WTC11 (cell line): ENCODE results near the gene PANK4. TPM values are rescaled to one million over a fixed set of nuclear protein-coding genes. Genes with fewer than 3 reads are reported as not detected.

Experiments used
- ATAC-seq: fragments of 200-7000 bp; cut with Tn5 transposase; 2 replicates; pipeline ENCODE4 v1.10.0; 2021; ENCODE audit warnings: mild to moderate bottlenecking, moderate library complexity
- CTCF ChIA-PET: fragments of 300-600 bp; sonication (Branson Sonifier 250); formaldehyde crosslinking; loops from one replicate; lab custom pipeline; 2021; ENCODE audit warnings: antibody characterized with exemption; lab: Charles Lee
- POLR2A ChIA-PET: fragments of 350-600 bp; sonication (Branson Sonifier 250); formaldehyde crosslinking; loops from one replicate; lab custom pipeline; 2021; ENCODE audit warnings: antibody characterized with exemption; lab: Charles Lee
- DNase-seq: peaks from one replicate; pipeline ENCODE4 v3.0.0; 2021; ENCODE audit warnings: low spot score
- H3K27ac Mint-ChIP-seq: 2 replicates; pipeline ENCODE4 v1.8.0; 2021; ENCODE audit warnings: mixed read lengths
- H3K27me3 Mint-ChIP-seq: 2 replicates; pipeline ENCODE4 v1.8.0; 2021; ENCODE audit warnings: low read depth, mild to moderate bottlenecking, moderate library complexity, mixed read lengths
- H3K36me3 Mint-ChIP-seq: 2 replicates; pipeline ENCODE4 v1.8.0; 2021; ENCODE audit warnings: mixed read lengths
- H3K4me1 Mint-ChIP-seq: 2 replicates; pipeline ENCODE4 v1.8.0; 2022; ENCODE audit warnings: mixed read lengths
- H3K4me3 Mint-ChIP-seq: 2 replicates; pipeline ENCODE4 v1.8.0; 2021; ENCODE audit warnings: mild to moderate bottlenecking, moderate library complexity, mixed read lengths
- H3K9me3 Mint-ChIP-seq: 2 replicates; pipeline ENCODE4 v1.8.0; 2021; ENCODE audit warnings: mixed read lengths
- GABPB1 ChIP-seq: sonication (generic); formaldehyde crosslinking; IDR thresholded peaks from 2 replicates; pipeline ENCODE4 v1.8.1; 2023; ENCODE audit warnings: mild to moderate bottlenecking, missing genetic modification reagents
- GRHL2 ChIP-seq: fragments of 250-450 bp; sonication (Bioruptor Pico); IDR thresholded peaks from 2 replicates; pipeline ENCODE4 v1.8.0; 2022; ENCODE audit warnings: mild to moderate bottlenecking, moderate library complexity; ENCODE audit not compliant: insufficient replicate concordance, severe bottlenecking
- NFATC4 ChIP-seq: fragments of 250-450 bp; sonication (Bioruptor Pico); IDR thresholded peaks from 2 replicates; pipeline ENCODE4 v1.9.0; 2021; ENCODE audit warnings: mild to moderate bottlenecking
- OVOL2 ChIP-seq: fragments of 250-450 bp; sonication (Bioruptor Pico); IDR thresholded peaks from 2 replicates; pipeline ENCODE4 v1.9.0; 2021; ENCODE audit warnings: mild to moderate bottlenecking, borderline replicate concordance
- ZNF219 ChIP-seq: sonication (generic); formaldehyde crosslinking; IDR thresholded peaks from 2 replicates; pipeline ENCODE4 v1.8.0; 2023; ENCODE audit warnings: missing genetic modification reagents, mild to moderate bottlenecking, borderline replicate concordance
- ZNF416 ChIP-seq: fragments of 250-450 bp; sonication (Bioruptor Pico); IDR thresholded peaks from 2 replicates; pipeline ENCODE4 v1.9.0; 2021; ENCODE audit warnings: mild to moderate bottlenecking, inconsistent platforms
- ZNF423 ChIP-seq: fragments of 250-450 bp; sonication (Bioruptor Pico); IDR thresholded peaks from 2 replicates; pipeline ENCODE4 v2.1.2; 2022; ENCODE audit warnings: mild to moderate bottlenecking, moderate library complexity
- total RNA-seq: library from RNA; stranded (reverse); gene quantifications from 3 replicates; pipeline ENCODE4 v1.2.3, GENCODE V29; 2021
- TF ChIP-seq, protein P1 (sequence below): fragments of 250-450 bp; sonication (Bioruptor Pico); IDR thresholded peaks from 2 replicates; pipeline ENCODE4 v2.1.2; 2022; ENCODE audit warnings: mild to moderate bottlenecking, moderate library complexity
- TF ChIP-seq, protein P2 (sequence below): fragments of 250-450 bp; sonication (Bioruptor Pico); IDR thresholded peaks from 2 replicates; pipeline ENCODE4 v1.9.0; 2021; ENCODE audit warnings: mild to moderate bottlenecking
- TF ChIP-seq, protein P3 (sequence below): fragments of 200-600 bp; IDR thresholded peaks from 2 replicates; pipeline ENCODE4 v1.8.0; 2022; ENCODE audit warnings: antibody characterized with exemption
- TF ChIP-seq, protein P4 (sequence below): sonication (generic); formaldehyde crosslinking; IDR thresholded peaks from 2 replicates; pipeline ENCODE4 v1.8.0; 2023; ENCODE audit warnings: missing genetic modification reagents, mild to moderate bottlenecking, borderline replicate concordance
- TF ChIP-seq, protein P5 (sequence below): sonication (generic); formaldehyde crosslinking; IDR thresholded peaks from 2 replicates; pipeline ENCODE4 v1.8.1; 2022; ENCODE audit warnings: mild to moderate bottlenecking, moderate library complexity, missing genetic modification reagents
- TF ChIP-seq, protein P6 (sequence below): sonication (generic); formaldehyde crosslinking; IDR thresholded peaks from 2 replicates; pipeline ENCODE4 v1.8.1; 2023; ENCODE audit warnings: mild to moderate bottlenecking, missing genetic modification reagents, borderline replicate concordance
- TF ChIP-seq, protein P7 (sequence below): fragments of 250-450 bp; sonication (Bioruptor Pico); IDR thresholded peaks from 2 replicates; pipeline ENCODE4 v1.8.0; 2021; ENCODE audit warnings: mild to moderate bottlenecking
- TF ChIP-seq, protein P8 (sequence below): sonication (generic); formaldehyde crosslinking; IDR thresholded peaks from 2 replicates; pipeline ENCODE4 v1.8.0; 2022; ENCODE audit warnings: missing genetic modification reagents

The PANK4 gene
- total RNA-seq, 1 experiment from 2014 or later: 52.5 TPM

DNA sequence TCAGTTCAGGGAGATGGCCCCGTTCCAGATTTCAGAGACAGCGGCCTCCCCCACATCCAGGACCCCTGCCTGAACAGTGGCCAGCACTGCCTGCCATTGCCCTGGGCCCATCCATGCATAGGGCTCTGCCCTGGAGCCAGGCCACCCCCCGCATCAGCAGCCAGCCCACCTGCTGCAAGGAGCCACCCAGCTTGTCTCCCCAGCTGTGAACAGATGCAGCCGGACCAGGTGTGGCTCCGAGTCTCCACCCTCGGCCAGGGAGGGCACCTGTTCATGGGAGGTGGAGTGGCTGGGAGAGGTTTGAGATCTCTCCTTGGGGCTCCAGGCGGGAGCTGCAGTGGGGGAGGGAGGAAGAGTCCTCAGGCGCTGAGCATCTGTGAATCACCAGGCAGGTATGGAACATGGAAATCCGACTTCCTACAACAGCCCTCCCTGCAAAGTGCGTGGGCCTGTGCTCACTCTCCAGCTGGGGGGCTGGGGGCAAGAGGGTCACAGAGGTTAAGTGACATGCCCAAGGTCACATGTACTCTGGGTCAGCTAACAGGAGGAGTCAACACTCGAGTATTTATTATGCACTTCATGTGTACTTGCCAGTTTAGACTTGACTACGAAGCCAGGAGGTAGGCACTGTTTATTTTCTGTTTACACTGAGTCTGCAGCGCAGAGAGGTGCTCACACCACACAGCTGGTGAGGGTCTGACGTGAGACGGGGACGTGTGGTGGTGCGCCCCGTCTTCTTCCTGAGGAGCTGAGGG lies 8.5 kb upstream of the PANK4 start:
- peaks cover 9% of the 10 kb centered on the region for H3K4me1 Mint-ChIP-seq
- H3K4me3 Mint-ChIP-seq: no peak overlapping the region
- DNase-seq (no peak), ATAC-seq (peak; percentile 5; the same call in 1 of the 2 replicates)
- TF ChIP-seq GABPB1 (CRISPR knock-in tag) (no peak), ZNF416 (no peak), ZNF423 (CRISPR knock-in tag) (0 out of 2 replicates have a peak, but pooled peaks have one; percentile 31)
- H3K36me3 Mint-ChIP-seq: no peaks in the 10 kb centered on the region
- POLR2A ChIA-PET: no interaction called here
- peak overlapping the region; percentile 89 for H3K27ac Mint-ChIP-seq
- H3K9me3 Mint-ChIP-seq: no peaks in the 10 kb centered on the region
- CTCF ChIA-PET: interaction anchor here (0.8 to 2.3 kb wide), 7 partner anchors 9 to 328 kb away, joined by 3 to 14 read pairs (median 6); partner anchors contain the start of gene PANK4
- peaks cover 72% of the 10 kb centered on the region for H3K27me3 Mint-ChIP-seq

DNA sequence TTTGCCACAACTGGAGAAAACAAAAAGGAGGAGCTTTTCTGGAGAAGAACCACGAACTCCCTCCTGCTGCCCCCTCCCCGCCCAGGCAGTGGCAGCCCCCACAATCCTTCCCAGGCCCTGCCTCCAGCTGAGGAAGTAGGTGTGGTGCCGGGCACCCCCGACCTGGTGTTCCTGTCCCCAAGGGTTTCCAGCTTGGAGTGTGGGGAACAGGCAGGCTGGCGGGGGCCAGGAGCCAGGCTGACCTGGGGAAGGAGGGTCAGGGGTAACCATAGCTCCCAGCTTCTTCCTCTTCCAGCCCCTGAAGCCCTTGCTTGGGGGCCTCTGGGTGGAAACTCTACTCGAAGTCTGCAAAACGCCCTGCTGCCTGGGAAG lies 7.9 kb upstream of the PANK4 start:
- DNase-seq (no peak), ATAC-seq (no peak)
- CTCF ChIA-PET: interaction anchor here (1.2 to 2.0 kb wide), 4 partner anchors 8 to 27 kb away, joined by 3 to 14 read pairs (median 6); partner anchors contain the start of gene PANK4
- Mint-ChIP-seq H3K4me1 (peaks cover 9% of the 10 kb centered on the region), H3K27me3 (peaks cover 71% of the 10 kb centered on the region), H3K4me3 (no peak overlapping the region), H3K36me3 (no peaks in the 10 kb centered on the region), H3K27ac (no peak overlapping the region), H3K9me3 (no peaks in the 10 kb centered on the region)
- POLR2A ChIA-PET: no interaction called here
- TF ChIP-seq, protein P1, sequence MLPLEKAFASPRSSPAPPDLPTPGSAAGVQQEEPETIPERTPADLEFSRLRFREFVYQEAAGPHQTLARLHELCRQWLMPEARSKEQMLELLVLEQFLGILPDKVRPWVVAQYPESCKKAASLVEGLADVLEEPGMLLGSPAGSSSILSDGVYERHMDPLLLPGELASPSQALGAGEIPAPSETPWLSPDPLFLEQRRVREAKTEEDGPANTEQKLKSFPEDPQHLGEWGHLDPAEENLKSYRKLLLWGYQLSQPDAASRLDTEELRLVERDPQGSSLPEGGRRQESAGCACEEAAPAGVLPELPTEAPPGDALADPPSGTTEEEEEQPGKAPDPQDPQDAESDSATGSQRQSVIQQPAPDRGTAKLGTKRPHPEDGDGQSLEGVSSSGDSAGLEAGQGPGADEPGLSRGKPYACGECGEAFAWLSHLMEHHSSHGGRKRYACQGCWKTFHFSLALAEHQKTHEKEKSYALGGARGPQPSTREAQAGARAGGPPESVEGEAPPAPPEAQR: no peak
- TF ChIP-seq ZNF219: no peak
- TF ChIP-seq, protein P2, sequence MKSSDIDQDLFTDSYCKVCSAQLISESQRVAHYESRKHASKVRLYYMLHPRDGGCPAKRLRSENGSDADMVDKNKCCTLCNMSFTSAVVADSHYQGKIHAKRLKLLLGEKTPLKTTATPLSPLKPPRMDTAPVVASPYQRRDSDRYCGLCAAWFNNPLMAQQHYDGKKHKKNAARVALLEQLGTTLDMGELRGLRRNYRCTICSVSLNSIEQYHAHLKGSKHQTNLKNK (CRISPR knock-in tag): no peak
- TF ChIP-seq, protein P3, sequence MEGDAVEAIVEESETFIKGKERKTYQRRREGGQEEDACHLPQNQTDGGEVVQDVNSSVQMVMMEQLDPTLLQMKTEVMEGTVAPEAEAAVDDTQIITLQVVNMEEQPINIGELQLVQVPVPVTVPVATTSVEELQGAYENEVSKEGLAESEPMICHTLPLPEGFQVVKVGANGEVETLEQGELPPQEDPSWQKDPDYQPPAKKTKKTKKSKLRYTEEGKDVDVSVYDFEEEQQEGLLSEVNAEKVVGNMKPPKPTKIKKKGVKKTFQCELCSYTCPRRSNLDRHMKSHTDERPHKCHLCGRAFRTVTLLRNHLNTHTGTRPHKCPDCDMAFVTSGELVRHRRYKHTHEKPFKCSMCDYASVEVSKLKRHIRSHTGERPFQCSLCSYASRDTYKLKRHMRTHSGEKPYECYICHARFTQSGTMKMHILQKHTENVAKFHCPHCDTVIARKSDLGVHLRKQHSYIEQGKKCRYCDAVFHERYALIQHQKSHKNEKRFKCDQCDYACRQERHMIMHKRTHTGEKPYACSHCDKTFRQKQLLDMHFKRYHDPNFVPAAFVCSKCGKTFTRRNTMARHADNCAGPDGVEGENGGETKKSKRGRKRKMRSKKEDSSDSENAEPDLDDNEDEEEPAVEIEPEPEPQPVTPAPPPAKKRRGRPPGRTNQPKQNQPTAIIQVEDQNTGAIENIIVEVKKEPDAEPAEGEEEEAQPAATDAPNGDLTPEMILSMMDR: no peak
- TF ChIP-seq OVOL2: no peak
- TF ChIP-seq, protein P4, sequence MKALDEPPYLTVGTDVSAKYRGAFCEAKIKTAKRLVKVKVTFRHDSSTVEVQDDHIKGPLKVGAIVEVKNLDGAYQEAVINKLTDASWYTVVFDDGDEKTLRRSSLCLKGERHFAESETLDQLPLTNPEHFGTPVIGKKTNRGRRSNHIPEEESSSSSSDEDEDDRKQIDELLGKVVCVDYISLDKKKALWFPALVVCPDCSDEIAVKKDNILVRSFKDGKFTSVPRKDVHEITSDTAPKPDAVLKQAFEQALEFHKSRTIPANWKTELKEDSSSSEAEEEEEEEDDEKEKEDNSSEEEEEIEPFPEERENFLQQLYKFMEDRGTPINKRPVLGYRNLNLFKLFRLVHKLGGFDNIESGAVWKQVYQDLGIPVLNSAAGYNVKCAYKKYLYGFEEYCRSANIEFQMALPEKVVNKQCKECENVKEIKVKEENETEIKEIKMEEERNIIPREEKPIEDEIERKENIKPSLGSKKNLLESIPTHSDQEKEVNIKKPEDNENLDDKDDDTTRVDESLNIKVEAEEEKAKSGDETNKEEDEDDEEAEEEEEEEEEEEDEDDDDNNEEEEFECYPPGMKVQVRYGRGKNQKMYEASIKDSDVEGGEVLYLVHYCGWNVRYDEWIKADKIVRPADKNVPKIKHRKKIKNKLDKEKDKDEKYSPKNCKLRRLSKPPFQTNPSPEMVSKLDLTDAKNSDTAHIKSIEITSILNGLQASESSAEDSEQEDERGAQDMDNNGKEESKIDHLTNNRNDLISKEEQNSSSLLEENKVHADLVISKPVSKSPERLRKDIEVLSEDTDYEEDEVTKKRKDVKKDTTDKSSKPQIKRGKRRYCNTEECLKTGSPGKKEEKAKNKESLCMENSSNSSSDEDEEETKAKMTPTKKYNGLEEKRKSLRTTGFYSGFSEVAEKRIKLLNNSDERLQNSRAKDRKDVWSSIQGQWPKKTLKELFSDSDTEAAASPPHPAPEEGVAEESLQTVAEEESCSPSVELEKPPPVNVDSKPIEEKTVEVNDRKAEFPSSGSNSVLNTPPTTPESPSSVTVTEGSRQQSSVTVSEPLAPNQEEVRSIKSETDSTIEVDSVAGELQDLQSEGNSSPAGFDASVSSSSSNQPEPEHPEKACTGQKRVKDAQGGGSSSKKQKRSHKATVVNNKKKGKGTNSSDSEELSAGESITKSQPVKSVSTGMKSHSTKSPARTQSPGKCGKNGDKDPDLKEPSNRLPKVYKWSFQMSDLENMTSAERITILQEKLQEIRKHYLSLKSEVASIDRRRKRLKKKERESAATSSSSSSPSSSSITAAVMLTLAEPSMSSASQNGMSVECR: no peak
- TF ChIP-seq NFATC4 (CRISPR knock-in tag): no peak
- TF ChIP-seq, protein P5, sequence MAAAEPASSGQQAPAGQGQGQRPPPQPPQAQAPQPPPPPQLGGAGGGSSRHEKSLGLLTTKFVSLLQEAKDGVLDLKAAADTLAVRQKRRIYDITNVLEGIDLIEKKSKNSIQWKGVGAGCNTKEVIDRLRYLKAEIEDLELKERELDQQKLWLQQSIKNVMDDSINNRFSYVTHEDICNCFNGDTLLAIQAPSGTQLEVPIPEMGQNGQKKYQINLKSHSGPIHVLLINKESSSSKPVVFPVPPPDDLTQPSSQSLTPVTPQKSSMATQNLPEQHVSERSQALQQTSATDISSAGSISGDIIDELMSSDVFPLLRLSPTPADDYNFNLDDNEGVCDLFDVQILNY (CRISPR knock-in tag): no peak
- TF ChIP-seq, protein P6, sequence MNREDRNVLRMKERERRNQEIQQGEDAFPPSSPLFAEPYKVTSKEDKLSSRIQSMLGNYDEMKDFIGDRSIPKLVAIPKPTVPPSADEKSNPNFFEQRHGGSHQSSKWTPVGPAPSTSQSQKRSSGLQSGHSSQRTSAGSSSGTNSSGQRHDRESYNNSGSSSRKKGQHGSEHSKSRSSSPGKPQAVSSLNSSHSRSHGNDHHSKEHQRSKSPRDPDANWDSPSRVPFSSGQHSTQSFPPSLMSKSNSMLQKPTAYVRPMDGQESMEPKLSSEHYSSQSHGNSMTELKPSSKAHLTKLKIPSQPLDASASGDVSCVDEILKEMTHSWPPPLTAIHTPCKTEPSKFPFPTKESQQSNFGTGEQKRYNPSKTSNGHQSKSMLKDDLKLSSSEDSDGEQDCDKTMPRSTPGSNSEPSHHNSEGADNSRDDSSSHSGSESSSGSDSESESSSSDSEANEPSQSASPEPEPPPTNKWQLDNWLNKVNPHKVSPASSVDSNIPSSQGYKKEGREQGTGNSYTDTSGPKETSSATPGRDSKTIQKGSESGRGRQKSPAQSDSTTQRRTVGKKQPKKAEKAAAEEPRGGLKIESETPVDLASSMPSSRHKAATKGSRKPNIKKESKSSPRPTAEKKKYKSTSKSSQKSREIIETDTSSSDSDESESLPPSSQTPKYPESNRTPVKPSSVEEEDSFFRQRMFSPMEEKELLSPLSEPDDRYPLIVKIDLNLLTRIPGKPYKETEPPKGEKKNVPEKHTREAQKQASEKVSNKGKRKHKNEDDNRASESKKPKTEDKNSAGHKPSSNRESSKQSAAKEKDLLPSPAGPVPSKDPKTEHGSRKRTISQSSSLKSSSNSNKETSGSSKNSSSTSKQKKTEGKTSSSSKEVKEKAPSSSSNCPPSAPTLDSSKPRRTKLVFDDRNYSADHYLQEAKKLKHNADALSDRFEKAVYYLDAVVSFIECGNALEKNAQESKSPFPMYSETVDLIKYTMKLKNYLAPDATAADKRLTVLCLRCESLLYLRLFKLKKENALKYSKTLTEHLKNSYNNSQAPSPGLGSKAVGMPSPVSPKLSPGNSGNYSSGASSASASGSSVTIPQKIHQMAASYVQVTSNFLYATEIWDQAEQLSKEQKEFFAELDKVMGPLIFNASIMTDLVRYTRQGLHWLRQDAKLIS (CRISPR knock-in tag): no peak
- TF ChIP-seq GRHL2 (CRISPR knock-in tag): no peak
- TF ChIP-seq, protein P7, sequence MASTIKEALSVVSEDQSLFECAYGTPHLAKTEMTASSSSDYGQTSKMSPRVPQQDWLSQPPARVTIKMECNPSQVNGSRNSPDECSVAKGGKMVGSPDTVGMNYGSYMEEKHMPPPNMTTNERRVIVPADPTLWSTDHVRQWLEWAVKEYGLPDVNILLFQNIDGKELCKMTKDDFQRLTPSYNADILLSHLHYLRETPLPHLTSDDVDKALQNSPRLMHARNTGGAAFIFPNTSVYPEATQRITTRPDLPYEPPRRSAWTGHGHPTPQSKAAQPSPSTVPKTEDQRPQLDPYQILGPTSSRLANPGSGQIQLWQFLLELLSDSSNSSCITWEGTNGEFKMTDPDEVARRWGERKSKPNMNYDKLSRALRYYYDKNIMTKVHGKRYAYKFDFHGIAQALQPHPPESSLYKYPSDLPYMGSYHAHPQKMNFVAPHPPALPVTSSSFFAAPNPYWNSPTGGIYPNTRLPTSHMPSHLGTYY (CRISPR knock-in tag): no peak
- TF ChIP-seq, protein P8, sequence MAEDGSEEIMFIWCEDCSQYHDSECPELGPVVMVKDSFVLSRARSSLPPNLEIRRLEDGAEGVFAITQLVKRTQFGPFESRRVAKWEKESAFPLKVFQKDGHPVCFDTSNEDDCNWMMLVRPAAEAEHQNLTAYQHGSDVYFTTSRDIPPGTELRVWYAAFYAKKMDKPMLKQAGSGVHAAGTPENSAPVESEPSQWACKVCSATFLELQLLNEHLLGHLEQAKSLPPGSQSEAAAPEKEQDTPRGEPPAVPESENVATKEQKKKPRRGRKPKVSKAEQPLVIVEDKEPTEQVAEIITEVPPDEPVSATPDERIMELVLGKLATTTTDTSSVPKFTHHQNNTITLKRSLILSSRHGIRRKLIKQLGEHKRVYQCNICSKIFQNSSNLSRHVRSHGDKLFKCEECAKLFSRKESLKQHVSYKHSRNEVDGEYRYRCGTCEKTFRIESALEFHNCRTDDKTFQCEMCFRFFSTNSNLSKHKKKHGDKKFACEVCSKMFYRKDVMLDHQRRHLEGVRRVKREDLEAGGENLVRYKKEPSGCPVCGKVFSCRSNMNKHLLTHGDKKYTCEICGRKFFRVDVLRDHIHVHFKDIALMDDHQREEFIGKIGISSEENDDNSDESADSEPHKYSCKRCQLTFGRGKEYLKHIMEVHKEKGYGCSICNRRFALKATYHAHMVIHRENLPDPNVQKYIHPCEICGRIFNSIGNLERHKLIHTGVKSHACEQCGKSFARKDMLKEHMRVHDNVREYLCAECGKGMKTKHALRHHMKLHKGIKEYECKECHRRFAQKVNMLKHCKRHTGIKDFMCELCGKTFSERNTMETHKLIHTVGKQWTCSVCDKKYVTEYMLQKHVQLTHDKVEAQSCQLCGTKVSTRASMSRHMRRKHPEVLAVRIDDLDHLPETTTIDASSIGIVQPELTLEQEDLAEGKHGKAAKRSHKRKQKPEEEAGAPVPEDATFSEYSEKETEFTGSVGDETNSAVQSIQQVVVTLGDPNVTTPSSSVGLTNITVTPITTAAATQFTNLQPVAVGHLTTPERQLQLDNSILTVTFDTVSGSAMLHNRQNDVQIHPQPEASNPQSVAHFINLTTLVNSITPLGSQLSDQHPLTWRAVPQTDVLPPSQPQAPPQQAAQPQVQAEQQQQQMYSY (CRISPR knock-in tag): no peak
